ENCODE data around the gene FBXL20. TPM values are rescaled to one million over a fixed set of nuclear protein-coding genes. Genes with fewer than 3 reads are reported as not detected.

FBXL20 gene
- total and polyA plus RNA-seq, 2 of the 8 experiments (the other 6 are each of a cell fraction or from before 2014, with no cell fraction given): 5.5 to 11.0 TPM

GRCh38 chr17:39357488-39357887 lies 43.9 kb downstream of the FBXL20 start:
- H3K79me2 ChIP-seq (ENCODE audit: control insufficient read depth in 1 of 2, insufficient read depth in 2 of 2, low read length in 2 of 2): no peaks in the 10 kb centered on the region
- H3K14ac ChIP-seq (ENCODE audit: insufficient read length): no peak overlapping the region
- peaks cover 0 to 2% of the 10 kb centered on the region in 2 experiments for H4K20me1 ChIP-seq (replicated peaks in 1 of 2; ENCODE audit: control insufficient read depth in 1 of 2, insufficient read depth in 2 of 2, low read length in 2 of 2)
- H3K4me2 ChIP-seq (ENCODE audit: insufficient read depth in 1 of 2, low read depth in 2 of 2, low read length in 2 of 2): no peak overlapping the region
- no peak overlapping the region for H3K18ac ChIP-seq (ENCODE audit: extremely low read depth, low read length)
- H2AK5ac ChIP-seq (ENCODE audit: low read depth, low read length): no peak overlapping the region
- H3K9me3 ChIP-seq (ENCODE audit: insufficient read depth in 2 of 2, low read depth in 1 of 2, low read length in 1 of 2): no peaks in the 10 kb centered on the region
- H3K4ac ChIP-seq (replicated peaks; ENCODE audit: insufficient read length, low read depth, low read length): no peak overlapping the region
- H3K56ac ChIP-seq (replicated peaks; ENCODE audit: insufficient read length, low read depth, low read length): no peak overlapping the region
- no peak overlapping the region for H2BK120ac ChIP-seq (replicated peaks; ENCODE audit: low read depth, low read length)
- no peak overlapping the region for H4K5ac ChIP-seq (ENCODE audit: insufficient read length, low read depth, low read length)
- no peak overlapping the region for H3K27ac ChIP-seq (ENCODE audit: low read depth, low read length)
- no peak overlapping the region for H3K4me3 ChIP-seq (ENCODE audit: extremely low read depth in 1 of 4, insufficient read depth in 2 of 4, low read depth in 3 of 4, low read length in 4 of 4)
- no peaks in the 10 kb centered on the region for H3K27me3 ChIP-seq (replicated peaks in 1 of 4; ENCODE audit: control insufficient read depth in 3 of 4, extremely low read depth in 1 of 4, insufficient read depth in 3 of 4, low read length in 3 of 4)
- H3K23me2 ChIP-seq (ENCODE audit: low read depth, low read length): no peaks in the 10 kb centered on the region
- 78% methylated on average over 8 of the region's 8 CpGs; no CpG with 5 or more reads in 1 of the 2 experiments for WGBS, 2 experiments (ENCODE audit: extremely low coverage in 1 of 2, insufficient coverage in 1 of 2, insufficient read length in 1 of 2, insufficient replicate concordance in 2 of 2, low coverage in 1 of 2, low lambda C conversion rate in 2 of 2, missing lambda C conversion rate in 1 of 2)
- no peak overlapping the region for H2AFZ ChIP-seq (ENCODE audit: low read length)
- H4K8ac ChIP-seq (ENCODE audit: extremely low read depth, insufficient read depth, low read length): no peak overlapping the region
- no peak overlapping the region for H3K9ac ChIP-seq (replicated peaks in 1 of 4; ENCODE audit: extremely low read depth in 1 of 4, low read depth in 3 of 4, low read length in 3 of 4)
- ChIA-PET CTCF (ENCODE audit: partially characterized antibody) (interaction anchor here (1.0 to 1.2 kb wide), 2 partner anchors 22 to 118 kb away, joined by 3 read pairs; no protein-coding TSS in a partner anchor), POLR2A (ENCODE audit: partially characterized antibody) (no interaction called here)
- DNase-seq (ENCODE audit: low read depth in 1 of 2, low spot score in 2 of 2) (no peak), FAIRE-seq (no peak)
- H2BK15ac ChIP-seq (ENCODE audit: low read length): no peak overlapping the region
- H2BK5ac ChIP-seq (ENCODE audit: low read depth, low read length): no peak overlapping the region
- no peaks in the 10 kb centered on the region; a peak in 1 of 7 replicates for H3K4me1 ChIP-seq (replicated peaks in 1 of 4; ENCODE audit: control insufficient read depth in 3 of 4, insufficient read depth in 4 of 4, low read length in 3 of 4)
- no peak overlapping the region for H2BK20ac ChIP-seq (ENCODE audit: low read length)
- no peaks in the 10 kb centered on the region for H3K79me1 ChIP-seq (ENCODE audit: low read depth, low read length)
- H2BK12ac ChIP-seq (ENCODE audit: low read depth, low read length): no peak overlapping the region
- no peaks in the 10 kb centered on the region for H3K36me3 ChIP-seq (ENCODE audit: control insufficient read depth in 2 of 4, insufficient read depth in 4 of 4, low read length in 3 of 4)
- H4K91ac ChIP-seq (replicated peaks; ENCODE audit: insufficient read length, low read length): no peak overlapping the region
- H3K23ac ChIP-seq (ENCODE audit: insufficient read length): no peak overlapping the region
- TF ChIP-seq TAF7 (optimal IDR thresholded peaks at IDR 0.05; ENCODE audit: borderline replicate concordance, low read depth, low read length): no peak
- TF ChIP-seq SP2 (IDR thresholded peaks at IDR 0.05; ENCODE audit: low read length): no peak
- no peak for TF ChIP-seq BRCA1 (IDR thresholded peaks at IDR 0.05; ENCODE audit: low read depth, low read length)
- no peak for TF ChIP-seq GABPA (IDR thresholded peaks at IDR 0.05; ENCODE audit: borderline replicate concordance, insufficient read depth, low read length)
- TF ChIP-seq CHD2 (IDR thresholded peaks at IDR 0.05; ENCODE audit: low read length): no peak
- no peak for TF ChIP-seq ATF3 (IDR thresholded peaks at IDR 0.05; ENCODE audit: insufficient read depth, low read depth, low read length)
- no peak for TF ChIP-seq TBP (IDR thresholded peaks at IDR 0.05; ENCODE audit: low read depth, low read length)
- TF ChIP-seq POLR2AphosphoS5 (IDR thresholded peaks at IDR 0.05; ENCODE audit: low read depth, low read length): no peak
- no peak for TF ChIP-seq ATF2 (IDR thresholded peaks at IDR 0.05; ENCODE audit: low read length)
- TF ChIP-seq YY1 (IDR thresholded peaks at IDR 0.05; ENCODE audit: low read depth, low read length): no peak
- TF ChIP-seq KDM4A (IDR thresholded peaks at IDR 0.05; ENCODE audit: low read depth, low read length, severe bottlenecking): no peak
- no peak for TF ChIP-seq SP4 (IDR thresholded peaks at IDR 0.05; ENCODE audit: low read length)
- TF ChIP-seq CEBPB (IDR thresholded peaks at IDR 0.05; ENCODE audit: low read depth, low read length): no peak
- no peak for TF ChIP-seq RFX5 (IDR thresholded peaks at IDR 0.05; ENCODE audit: borderline replicate concordance, low read depth, low read length)

All from H1 (cell line).